ENCODE measurements around the gene TMEM131L. TPM values are rescaled to one million over a fixed set of nuclear protein-coding genes. Genes with fewer than 3 reads are reported as not detected.

The TMEM131L gene
- total and polyA plus RNA-seq, 3 donors from 2014 or later: 9.1 to 15.0 (median 12.6) TPM

DNA sequence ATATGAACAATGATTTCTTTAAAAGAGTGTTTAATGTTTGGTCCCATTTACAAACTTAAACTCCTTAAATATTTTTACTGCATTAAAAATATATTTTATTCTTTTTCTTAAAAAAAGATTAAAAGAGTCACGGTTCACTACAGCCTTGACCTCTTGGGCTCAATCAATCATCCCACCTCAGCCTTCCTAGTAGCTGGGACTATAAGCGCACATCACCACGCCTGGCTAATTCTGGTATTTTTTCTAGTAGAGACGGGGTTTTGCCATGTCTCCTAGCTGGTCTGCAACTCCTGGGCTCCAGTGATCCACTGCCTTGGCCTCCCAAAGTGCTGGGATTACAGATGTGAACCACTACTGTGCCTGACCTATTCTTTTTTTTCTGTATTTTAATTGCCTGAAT lies 113.2 kb downstream of the TMEM131L start:
- TF ChIP-seq, protein P1, sequence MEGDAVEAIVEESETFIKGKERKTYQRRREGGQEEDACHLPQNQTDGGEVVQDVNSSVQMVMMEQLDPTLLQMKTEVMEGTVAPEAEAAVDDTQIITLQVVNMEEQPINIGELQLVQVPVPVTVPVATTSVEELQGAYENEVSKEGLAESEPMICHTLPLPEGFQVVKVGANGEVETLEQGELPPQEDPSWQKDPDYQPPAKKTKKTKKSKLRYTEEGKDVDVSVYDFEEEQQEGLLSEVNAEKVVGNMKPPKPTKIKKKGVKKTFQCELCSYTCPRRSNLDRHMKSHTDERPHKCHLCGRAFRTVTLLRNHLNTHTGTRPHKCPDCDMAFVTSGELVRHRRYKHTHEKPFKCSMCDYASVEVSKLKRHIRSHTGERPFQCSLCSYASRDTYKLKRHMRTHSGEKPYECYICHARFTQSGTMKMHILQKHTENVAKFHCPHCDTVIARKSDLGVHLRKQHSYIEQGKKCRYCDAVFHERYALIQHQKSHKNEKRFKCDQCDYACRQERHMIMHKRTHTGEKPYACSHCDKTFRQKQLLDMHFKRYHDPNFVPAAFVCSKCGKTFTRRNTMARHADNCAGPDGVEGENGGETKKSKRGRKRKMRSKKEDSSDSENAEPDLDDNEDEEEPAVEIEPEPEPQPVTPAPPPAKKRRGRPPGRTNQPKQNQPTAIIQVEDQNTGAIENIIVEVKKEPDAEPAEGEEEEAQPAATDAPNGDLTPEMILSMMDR (IDR thresholded peaks at IDR 0.05): no peak
- no peak for TF ChIP-seq POLR2A (IDR thresholded peaks at IDR 0.05)
- DNase-seq: no peak
- no peak overlapping the region for H3K4me3 ChIP-seq
- intact Hi-C loops (cut with DNase I; ENCODE audit: low total_unique reads): loop anchor here (5.0 kb wide), 1 partner anchor 232 kb away; no protein-coding TSS in a partner anchor
- no peaks in the 10 kb centered on the region for H3K36me3 ChIP-seq (ENCODE audit: low read depth, missing control alignments)
- H3K9me3 ChIP-seq: no peaks in the 10 kb centered on the region
- WGBS, 2 donors: 87 to 90% methylated on average over 4 of the region's 4 CpGs
- H3K4me1 ChIP-seq: no peaks in the 10 kb centered on the region
- no peak overlapping the region for H3K27ac ChIP-seq
- H3K27me3 ChIP-seq: no peaks in the 10 kb centered on the region

- 56 to 57% methylated on average over 1 of the region's 1 CpG for WGBS, 2 donors
- Histone ChIP-seq H3K4me3 (no peak overlapping the region), H3K4me1 (no peaks in the 10 kb centered on the region), H3K36me3 (ENCODE audit: low read depth, missing control alignments) (no peaks in the 10 kb centered on the region), H3K27ac (no peak overlapping the region), H3K27me3 (no peaks in the 10 kb centered on the region), H3K9me3 (no peaks in the 10 kb centered on the region)
- TF ChIP-seq POLR2A (IDR thresholded peaks at IDR 0.05): no peak
- intact Hi-C loops (cut with DNase I; ENCODE audit: low total_unique reads): loop anchor here (5.0 kb wide), 1 partner anchor 233 kb away; no protein-coding TSS in a partner anchor
- DNase-seq: no peak
Measured at GRCh38 chr4:153579872-153580271, 113.7 kb downstream of the TMEM131L start.

DNA sequence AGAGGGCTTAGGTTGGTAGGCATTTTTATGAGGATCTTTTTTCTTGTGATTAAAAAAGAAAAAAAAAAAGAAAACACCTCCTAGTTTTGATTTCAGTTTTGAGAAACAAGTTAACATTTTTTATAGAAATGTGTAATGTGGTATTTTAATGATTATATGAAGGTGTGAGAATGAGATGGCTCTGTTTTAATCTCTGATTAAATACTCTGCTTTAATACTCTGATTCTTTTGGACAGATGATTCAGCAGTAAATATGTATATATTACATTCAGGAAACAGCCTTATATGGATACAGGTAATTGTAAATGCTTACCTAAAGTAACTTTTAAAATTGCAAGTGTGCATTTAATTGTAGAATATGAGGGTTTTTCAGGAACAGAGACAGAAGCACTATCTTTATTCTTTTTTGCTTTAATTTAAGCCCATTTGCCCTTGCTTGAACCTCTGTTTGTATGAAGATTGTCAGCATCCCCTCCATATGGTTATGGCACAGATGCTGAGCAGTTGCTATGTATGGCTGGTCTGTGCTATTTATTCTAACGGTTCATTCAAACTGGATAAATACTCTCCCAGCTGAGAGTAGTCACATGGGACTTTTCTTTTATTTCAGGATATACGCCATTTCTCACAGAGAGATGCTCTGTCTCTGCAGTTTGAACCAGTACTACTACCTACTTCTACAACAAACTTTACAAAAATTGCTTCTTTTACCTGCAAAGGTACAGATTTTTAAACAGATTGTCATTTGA lies 117.0 kb downstream of the TMEM131L start:
- Histone ChIP-seq H3K27ac (no peak overlapping the region), H3K36me3 (ENCODE audit: low read depth, missing control alignments) (no peaks in the 10 kb centered on the region), H3K27me3 (no peaks in the 10 kb centered on the region), H3K4me3 (no peak overlapping the region), H3K9me3 (no peaks in the 10 kb centered on the region), H3K4me1 (no peaks in the 10 kb centered on the region)
- no peak for DNase-seq
- intact Hi-C loops (cut with DNase I; ENCODE audit: low total_unique reads): no loop called here
- WGBS, 2 donors: 82 to 88% methylated on average over 2 of the region's 2 CpGs
- no peak for TF ChIP-seq POLR2A (IDR thresholded peaks at IDR 0.05)
- TF ChIP-seq, protein P1 (IDR thresholded peaks at IDR 0.05): no peak

GRCh38 chr4:153585026-153585425 lies 118.9 kb downstream of the TMEM131L start:
- DNase-seq: no peak
- H3K9me3 ChIP-seq: no peaks in the 10 kb centered on the region
- intact Hi-C loops (cut with DNase I; ENCODE audit: low total_unique reads): no loop called here
- H3K36me3 ChIP-seq (ENCODE audit: low read depth, missing control alignments): no peaks in the 10 kb centered on the region
- 88 to 94% methylated on average over 7 of the region's 7 CpGs for WGBS, 2 donors
- H3K4me3 ChIP-seq: no peak overlapping the region
- no peak overlapping the region for H3K27ac ChIP-seq
- no peak for TF ChIP-seq POLR2A (IDR thresholded peaks at IDR 0.05)
- TF ChIP-seq, protein P1 (IDR thresholded peaks at IDR 0.05): no peak
- H3K4me1 ChIP-seq: no peaks in the 10 kb centered on the region
- H3K27me3 ChIP-seq: no peaks in the 10 kb centered on the region

GRCh38 chr4:153589703-153590595 lies 123.8 kb downstream of the TMEM131L start:
- no peak for DNase-seq
- Histone ChIP-seq H3K27ac (no peak overlapping the region), H3K4me3 (no peak overlapping the region), H3K27me3 (no peaks in the 10 kb centered on the region), H3K4me1 (no peaks in the 10 kb centered on the region), H3K36me3 (ENCODE audit: low read depth, missing control alignments) (no peaks in the 10 kb centered on the region), H3K9me3 (no peaks in the 10 kb centered on the region)
- TF ChIP-seq POLR2A (IDR thresholded peaks at IDR 0.05): no peak
- TF ChIP-seq, protein P1 (IDR thresholded peaks at IDR 0.05): no peak
- 91 to 95% methylated on average over 7 of the region's 7 CpGs for WGBS, 2 donors
- intact Hi-C loops (cut with DNase I; ENCODE audit: low total_unique reads): no loop called here

All from testis (tissue), 3 donors.